Measurements from ENCODE around the gene FAM3D.
"Not testable (repeated sequence)": the region's sequence is repeated elsewhere in the genome, so short reads cannot be mapped to it uniquely, and the experiment has no call there.

Gene FAM3D

GRCh38 chr3:58683466-58683865 is 16.9 kb upstream of the FAM3D start:
- no peak for DNase-seq (ENCODE audit: low read depth in 2 of 2)

GRCh38 chr3:58683001-58683458 is 16.5 kb upstream of the FAM3D start:
- DNase-seq (ENCODE audit: low read depth in 2 of 2): no peak

GRCh38 chr3:58681863-58682262 is 15.3 kb upstream of the FAM3D start:
- no peak for DNase-seq (ENCODE audit: low read depth in 2 of 2)

GRCh38 chr3:58680879-58681525 is 14.4 kb upstream of the FAM3D start:
- DNase-seq (ENCODE audit: low read depth in 2 of 2): no peak

GRCh38 chr3:58679974-58680666 is 13.5 kb upstream of the FAM3D start:
- DNase-seq (ENCODE audit: low read depth in 2 of 2): no peak

GRCh38 chr3:58679446-58679845 is 12.9 kb upstream of the FAM3D start:
- no peak for DNase-seq (ENCODE audit: low read depth in 2 of 2)

- DNase-seq (ENCODE audit: low read depth in 2 of 2): not testable (repeated sequence)
These were observed 11.8 kb upstream of the FAM3D start for GRCh38 chr3:58678177-58678970.

GRCh38 chr3:58672880-58673279 is 6.3 kb upstream of the FAM3D start:
- no peak for DNase-seq (ENCODE audit: low read depth in 2 of 2)

- no peak for DNase-seq (ENCODE audit: low read depth in 2 of 2)
These were observed 5.9 kb upstream of the FAM3D start for GRCh38 chr3:58672451-58672850.

GRCh38 chr3:58670506-58671135 is 4.0 kb upstream of the FAM3D start:
- no peak for DNase-seq (ENCODE audit: low read depth in 2 of 2)

GRCh38 chr3:58668247-58668646 is 1.7 kb upstream of the FAM3D start:
- no peak for DNase-seq (ENCODE audit: low read depth in 2 of 2)

- DNase-seq (ENCODE audit: low read depth in 2 of 2): no peak
These were observed 1.1 kb upstream of the FAM3D start for GRCh38 chr3:58667704-58668103.

- no peak for DNase-seq (ENCODE audit: low read depth in 2 of 2)
These were observed 655 bp upstream of the FAM3D start for GRCh38 chr3:58667229-58667628.

- no peak for DNase-seq (ENCODE audit: low read depth in 2 of 2)
These were observed 1.2 kb downstream of the FAM3D start for GRCh38 chr3:58665405-58665804.

GRCh38 chr3:58664611-58665010 is 2.0 kb downstream of the FAM3D start:
- no peak for DNase-seq (ENCODE audit: low read depth in 2 of 2)

- no peak for DNase-seq (ENCODE audit: low read depth in 2 of 2)
These were observed 4.6 kb downstream of the FAM3D start for GRCh38 chr3:58661836-58662420.

GRCh38 chr3:58660998-58661397 is 5.6 kb downstream of the FAM3D start:
- no peak for DNase-seq (ENCODE audit: low read depth in 2 of 2)

- no peak for DNase-seq (ENCODE audit: low read depth in 2 of 2)
These were observed 7.4 kb downstream of the FAM3D start for GRCh38 chr3:58659051-58659675.

GRCh38 chr3:58658508-58658907 is 8.1 kb downstream of the FAM3D start:
- no peak for DNase-seq (ENCODE audit: low read depth in 2 of 2)

- DNase-seq (ENCODE audit: low read depth in 2 of 2): no peak
These were observed 8.9 kb downstream of the FAM3D start for GRCh38 chr3:58657571-58658141.

- no peak for DNase-seq (ENCODE audit: low read depth in 2 of 2)
These were observed 9.5 kb downstream of the FAM3D start for GRCh38 chr3:58657036-58657520.
